Neuronal stem cell (in vitro differentiated cells): Measurements from ENCODE around the gene PARP3.
"Not testable (repeated sequence)": the region's sequence is repeated elsewhere in the genome, so short reads cannot be mapped to it uniquely, and the experiment has no call there.

Experiments used
- DNase-seq: peaks from one replicate; pipeline ENCODE4 v3.0.0-alpha.2; 2013; ENCODE audit warnings: low spot score
- H2AFZ ChIP-seq: one replicate; pipeline ENCODE4 v1.6.1; 2013; ENCODE audit warnings: mild to moderate bottlenecking, low read length, inconsistent platforms
- H2AK5ac ChIP-seq: 2 replicates; pipeline ENCODE4 v1.6.1; 2013; ENCODE audit warnings: low read depth, mild to moderate bottlenecking, inconsistent platforms, low read length, moderate library complexity, mixed read lengths
- H2BK120ac ChIP-seq: 2 replicates; pipeline ENCODE4 v1.6.1; 2013; ENCODE audit warnings: low read depth, mild to moderate bottlenecking, inconsistent platforms, low read length, moderate library complexity, mixed read lengths
- H2BK12ac ChIP-seq: one replicate; pipeline ENCODE4 v1.6.1; 2013; ENCODE audit warnings: low read length, inconsistent platforms
- H2BK15ac ChIP-seq: 2 replicates; pipeline ENCODE4 v1.6.1; 2013; ENCODE audit warnings: mild to moderate bottlenecking, low read length, inconsistent platforms, mixed read lengths
- H2BK5ac ChIP-seq: one replicate; pipeline ENCODE4 v1.6.1; 2013; ENCODE audit warnings: inconsistent platforms, mild to moderate bottlenecking, low read length, moderate library complexity
- H3K14ac ChIP-seq: one replicate; pipeline ENCODE4 v1.6.1; 2013; ENCODE audit warnings: low read length, inconsistent platforms
- H3K18ac ChIP-seq: 2 replicates; pipeline ENCODE4 v1.6.1; 2013; ENCODE audit warnings: low read length, inconsistent platforms
- H3K23ac ChIP-seq: 2 replicates; pipeline ENCODE4 v1.6.1; 2013; ENCODE audit warnings: low read depth, mild to moderate bottlenecking, mixed read lengths, low read length, inconsistent platforms; ENCODE audit not compliant: poor library complexity
- H3K27ac ChIP-seq: replicated peaks from 3 replicates; pipeline ENCODE4 v1.5.1; 2013; ENCODE audit warnings: low read length, inconsistent platforms
- H3K27me3 ChIP-seq, 3 experiments: 2 replicates each; pipeline ENCODE4 v1.6.1; 2013; ENCODE audit warnings: low read length in 3 of 3, mild to moderate bottlenecking in 2 of 3, inconsistent platforms in 1 of 3, low read depth in 1 of 3, mixed read lengths in 1 of 3, moderate library complexity in 1 of 3; ENCODE audit not compliant: control insufficient read depth in 3 of 3, insufficient read depth in 3 of 3
- H3K36me3 ChIP-seq, 2 donors: replicated peaks in 1 of 2; 2 replicates each; pipeline ENCODE4 v1.6.1; 2013; ENCODE audit warnings: low read length in 2 of 2; ENCODE audit not compliant: control insufficient read depth in 2 of 2, insufficient read depth in 2 of 2
- H3K4ac ChIP-seq: 2 replicates; pipeline ENCODE4 v1.6.1; 2013; ENCODE audit warnings: inconsistent platforms, mild to moderate bottlenecking, low read length, moderate library complexity
- H3K4me1 ChIP-seq, 2 donors: 1 replicate in 1 of 2; 2 replicates in 1 of 2; pipeline ENCODE4 v1.6.1; 2013; ENCODE audit warnings: low read length in 2 of 2, low read depth in 1 of 2; ENCODE audit not compliant: control insufficient read depth in 2 of 2, insufficient read depth in 1 of 2
- H3K4me2 ChIP-seq: one replicate; pipeline ENCODE4 v1.6.1; 2013; ENCODE audit warnings: mild to moderate bottlenecking, low read length, inconsistent platforms; ENCODE audit not compliant: insufficient read depth, poor library complexity, severe bottlenecking
- H3K4me3 ChIP-seq, 2 donors: 2 replicates each; pipeline ENCODE4 v1.5.1; 2013; ENCODE audit warnings: low read length in 2 of 2, mild to moderate bottlenecking in 2 of 2, inconsistent platforms in 1 of 2, moderate library complexity in 1 of 2
- H3K79me1 ChIP-seq: one replicate; pipeline ENCODE4 v1.6.1; 2013; ENCODE audit warnings: low read depth, mild to moderate bottlenecking, inconsistent platforms, low read length, moderate library complexity
- H3K9ac ChIP-seq: one replicate; pipeline ENCODE4 v1.6.1; 2013; ENCODE audit warnings: mild to moderate bottlenecking, low read depth, low read length, inconsistent platforms; ENCODE audit not compliant: poor library complexity
- H3K9me3 ChIP-seq, 2 donors: replicated peaks in 1 of 2; 2 replicates each; pipeline versions ENCODE3 to v1.6.1; 2013; ENCODE audit warnings: low read length in 2 of 2, mild to moderate bottlenecking in 2 of 2, inconsistent platforms in 1 of 2, low read depth in 1 of 2, mixed read lengths in 1 of 2, moderate library complexity in 1 of 2; ENCODE audit not compliant: control insufficient read depth in 2 of 2, insufficient read depth in 1 of 2
- H4K8ac ChIP-seq: one replicate; pipeline ENCODE4 v1.6.1; 2013; ENCODE audit warnings: low read depth, mild to moderate bottlenecking, inconsistent platforms, low read length, moderate library complexity
- H4K91ac ChIP-seq: one replicate; pipeline ENCODE4 v1.6.1; 2013; ENCODE audit warnings: low read length, low read depth, mild to moderate bottlenecking, inconsistent platforms; ENCODE audit not compliant: poor library complexity
- WGBS, 2 donors: extraction: QIAGEN DNeasy Blood & Tissue Kit; methylation state at CpG; one replicate each; pipeline ENCODE4 v1.1.7; 2013; ENCODE audit warnings: missing lambda C conversion rate in 2 of 2, mixed read lengths in 1 of 2; ENCODE audit not compliant: insufficient read length in 2 of 2, insufficient replicate concordance in 1 of 2; ENCODE audit errors: extremely low coverage in 2 of 2; 5-methylcytosine and 5-hydroxymethylcytosine counted together

PARP3 gene

DNA sequence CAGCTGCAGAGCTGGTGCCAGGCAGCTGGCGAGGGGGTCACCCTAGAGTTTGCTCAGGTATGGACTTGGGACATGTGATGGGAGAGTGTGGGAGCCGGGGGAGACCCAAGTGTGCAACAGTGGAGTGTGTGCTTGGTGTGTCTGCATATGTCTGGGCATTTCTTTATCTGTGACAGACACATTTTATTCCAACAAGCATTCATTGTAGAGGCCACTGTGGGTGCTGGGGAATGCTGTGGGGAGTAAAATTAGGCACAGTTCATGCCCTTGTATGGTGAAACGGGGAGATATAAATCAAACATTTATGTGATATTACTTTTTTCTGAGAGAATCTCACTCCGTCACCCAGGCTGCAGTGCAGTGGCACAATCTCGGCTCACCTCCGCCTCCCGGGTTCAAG lies 45.4 kb downstream of the PARP3 start:
- Histone ChIP-seq H2BK15ac (no peak overlapping the region), H3K36me3 (peaks cover 14% of the 10 kb centered on the region in 2 donors), H3K4me2 (no peak overlapping the region)

DNA sequence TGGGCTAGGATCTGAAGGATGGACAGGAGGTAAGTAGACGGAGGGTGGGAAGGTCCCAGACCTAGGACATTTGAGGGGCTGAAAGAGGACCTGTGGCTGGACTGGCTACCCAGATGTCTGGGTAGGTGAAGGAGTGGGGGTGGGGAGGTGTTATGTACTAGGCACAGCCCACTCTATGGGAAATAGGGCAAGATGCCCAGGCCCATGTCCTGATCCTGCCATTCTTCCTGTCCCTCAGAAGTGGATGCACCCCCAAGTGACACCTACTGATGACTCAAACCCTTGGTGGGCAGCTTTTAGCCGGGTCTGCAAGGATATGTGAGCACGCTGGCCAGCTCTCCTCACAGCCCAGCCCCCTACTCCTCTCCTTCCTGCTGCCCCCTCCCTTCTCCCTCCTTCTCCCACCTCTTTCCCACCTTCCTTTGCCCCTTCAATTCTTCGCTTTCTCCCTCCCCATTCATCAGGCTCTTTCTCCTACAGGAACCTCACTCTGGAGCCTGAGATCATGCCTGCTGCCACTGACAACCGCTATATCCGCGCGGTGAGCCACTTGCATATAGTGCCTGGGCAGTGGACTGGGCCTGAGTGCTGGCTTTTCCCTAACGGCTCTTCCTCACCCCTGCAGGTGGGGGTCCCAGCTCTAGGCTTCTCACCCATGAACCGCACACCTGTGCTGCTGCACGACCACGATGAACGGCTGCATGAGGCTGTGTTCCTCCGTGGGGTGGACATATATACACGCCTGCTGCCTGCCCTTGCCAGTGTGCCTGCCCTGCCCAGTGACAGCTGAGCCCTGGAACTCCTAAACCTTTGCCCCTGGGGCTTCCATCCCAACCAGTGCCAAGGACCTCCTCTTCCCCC lies 46.4 kb downstream of the PARP3 start:
- Histone ChIP-seq H3K14ac (no peak overlapping the region), H3K36me3 (peaks cover 19 to 22% of the 10 kb centered on the region in 2 donors), H3K4me3 (no peak overlapping the region), H3K4me2 (no peak overlapping the region), H3K23ac (peak overlapping the region; percentile 14), H2BK5ac (no peak overlapping the region), H3K27me3 (no peaks in the 10 kb centered on the region), H2AFZ (no peak overlapping the region), H3K4me1 (peaks cover 10% of the 10 kb centered on the region in 2 donors), H4K8ac (no peak overlapping the region), H3K9ac (peak overlapping the region; percentile 56), H2BK120ac (peak overlapping the region; percentile 36), H3K27ac (peak overlapping the region; percentile 23), H3K4ac (no peak overlapping the region), H4K91ac (no peak overlapping the region), H2BK15ac (no peak overlapping the region), H2AK5ac (peak overlapping the region; percentile 44), H3K18ac (no peak overlapping the region), H2BK12ac (peak overlapping the region; percentile 31), H3K79me1 (peaks cover 15% of the 10 kb centered on the region), H3K9me3 (no peaks in the 10 kb centered on the region)
- DNase-seq: no peak
- no CpG with 5 or more reads among the region's 15 CpGs for WGBS, 2 donors

More for the DNA sequence above, 45.4 kb downstream of the PARP3 start:
- no peak overlapping the region for H3K18ac ChIP-seq
- H3K14ac ChIP-seq: no peak overlapping the region
- H2BK12ac ChIP-seq: no peak overlapping the region
- H3K4me1 ChIP-seq: peaks cover 12% of the 10 kb centered on the region in 2 donors
- no peak overlapping the region for H2BK5ac ChIP-seq
- no peaks in the 10 kb centered on the region for H3K9me3 ChIP-seq
- H4K8ac ChIP-seq: no peak overlapping the region
- H3K9ac ChIP-seq: no peak overlapping the region
- no peak overlapping the region for H2AFZ ChIP-seq
- WGBS, 2 donors: no CpG with 5 or more reads among the region's 7 CpGs
- no peak overlapping the region for H2AK5ac ChIP-seq
- DNase-seq: no peak
- H3K4me3 ChIP-seq: no peak overlapping the region
- H3K27me3 ChIP-seq: no peaks in the 10 kb centered on the region
- H4K91ac ChIP-seq: no peak overlapping the region
- no peak overlapping the region for H3K27ac ChIP-seq
- peaks cover 14% of the 10 kb centered on the region for H3K79me1 ChIP-seq
- no peak overlapping the region for H3K23ac ChIP-seq
- no peak overlapping the region for H2BK120ac ChIP-seq
- no peak overlapping the region for H3K4ac ChIP-seq

DNA sequence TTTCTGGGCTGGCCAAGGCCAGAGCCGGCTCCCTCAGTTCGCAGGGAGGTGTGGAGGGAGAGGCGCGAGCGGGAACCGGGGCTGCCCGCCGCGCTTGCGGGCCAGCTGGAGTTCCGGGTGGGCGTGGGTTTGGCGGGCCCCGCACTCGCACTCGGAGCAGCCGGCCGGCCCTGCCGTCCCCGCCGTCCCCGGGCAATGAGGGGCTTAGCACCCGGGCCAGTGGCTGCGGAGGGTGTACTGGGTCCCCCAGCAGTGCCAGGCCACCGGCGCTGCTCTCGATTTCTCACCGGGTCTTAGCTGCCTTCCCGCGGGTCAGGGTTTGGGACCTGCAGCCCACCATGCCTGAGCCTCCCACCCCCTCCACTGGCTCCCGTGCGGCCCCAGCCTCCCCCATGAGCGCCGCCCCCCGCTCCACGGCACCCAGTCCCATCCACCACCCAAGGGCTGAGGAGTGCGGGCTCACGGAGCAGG lies 48.4 kb downstream of the PARP3 start:
- H3K23ac ChIP-seq: peak overlapping the region; percentile 17
- H3K27ac ChIP-seq, H4K8ac ChIP-seq, H2BK5ac ChIP-seq, H2AK5ac ChIP-seq, DNase-seq, H3K4me3 ChIP-seq, H3K14ac ChIP-seq, H3K27me3 ChIP-seq, H2AFZ ChIP-seq, H2BK12ac ChIP-seq, H2BK120ac ChIP-seq, H2BK15ac ChIP-seq, H3K9me3 ChIP-seq, H4K91ac ChIP-seq, H3K4ac ChIP-seq, H3K4me2 ChIP-seq, H3K9ac ChIP-seq: not testable (repeated sequence)
- peaks cover 30 to 41% of the 10 kb centered on the region in 2 donors for H3K36me3 ChIP-seq
- H3K18ac ChIP-seq: peak overlapping the region; percentile 9
- H3K4me1 ChIP-seq: peaks cover 11 to 14% of the 10 kb centered on the region in 2 donors
- no CpG with 5 or more reads among the region's 38 CpGs for WGBS, 2 donors
- peaks cover 17% of the 10 kb centered on the region for H3K79me1 ChIP-seq

DNA sequence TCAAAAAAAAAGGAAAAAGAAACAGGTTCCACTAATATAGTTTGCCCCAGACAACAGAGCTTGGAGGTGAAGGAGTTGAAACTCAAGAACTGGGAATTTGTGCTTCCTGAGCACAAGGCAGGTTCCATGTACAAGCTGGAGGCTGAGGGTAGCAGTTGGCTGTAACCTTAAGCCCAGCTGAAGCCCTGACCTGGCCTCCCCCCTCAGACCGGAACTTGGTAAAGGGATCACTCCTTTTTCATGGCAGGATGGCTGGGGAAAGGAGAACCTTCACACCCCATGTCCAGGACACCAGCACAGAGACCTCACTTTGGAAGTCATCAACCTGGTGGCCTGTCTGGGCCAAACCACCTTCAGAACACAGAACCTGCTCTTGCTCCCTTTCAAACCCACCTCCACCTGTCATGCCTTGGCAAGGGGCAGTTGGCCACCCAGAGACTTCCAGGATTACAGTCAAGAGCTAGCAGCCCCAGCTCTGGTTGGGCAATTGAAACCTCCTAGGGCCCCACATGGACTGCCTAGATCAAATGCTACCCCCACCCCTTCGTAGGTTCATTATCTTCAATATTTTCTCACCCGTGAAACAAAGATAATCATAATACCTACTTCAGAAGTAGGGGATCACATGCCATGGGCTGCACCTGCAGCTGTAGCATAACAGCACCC lies 50.0 kb downstream of the PARP3 start:
- no peak overlapping the region for H3K18ac ChIP-seq
- no peak overlapping the region for H4K91ac ChIP-seq
- no peak overlapping the region for H3K14ac ChIP-seq
- H2BK5ac ChIP-seq: no peak overlapping the region
- H3K4me1 ChIP-seq: peaks cover 11 to 14% of the 10 kb centered on the region in 2 donors
- no peak overlapping the region for H2BK15ac ChIP-seq
- H4K8ac ChIP-seq: no peak overlapping the region
- no CpG with 5 or more reads among the region's 3 CpGs for WGBS, 2 donors
- H2BK120ac ChIP-seq: no peak overlapping the region
- H3K4me2 ChIP-seq: no peak overlapping the region
- H2BK12ac ChIP-seq: no peak overlapping the region
- no peak overlapping the region for H3K4ac ChIP-seq
- DNase-seq: no peak
- no peak overlapping the region for H2AK5ac ChIP-seq
- H3K79me1 ChIP-seq: peaks cover 16% of the 10 kb centered on the region
- no peaks in the 10 kb centered on the region for H3K27me3 ChIP-seq
- no peaks in the 10 kb centered on the region for H3K9me3 ChIP-seq
- no peak overlapping the region for H3K27ac ChIP-seq
- no peak overlapping the region for H3K9ac ChIP-seq
- no peak overlapping the region for H3K4me3 ChIP-seq
- H3K23ac ChIP-seq: peak overlapping the region; percentile 34
- peaks cover 28 to 41% of the 10 kb centered on the region in 2 donors for H3K36me3 ChIP-seq
- H2AFZ ChIP-seq: no peak overlapping the region
